Fibroblast of gingiva (primary cell): ENCODE measurements around the gene SPTBN4.
"Not testable (repeated sequence)": the region's sequence is repeated elsewhere in the genome, so short reads cannot be mapped to it uniquely, and the experiment has no call there.

Source experiments
- DNase-seq: peaks from one replicate; pipeline ENCODE4 v3.0.0-alpha.2; 2011; ENCODE audit warnings: low read depth

Gene SPTBN4

GRCh38 chr19:40507892-40508291 is 41.1 kb downstream of the SPTBN4 start:
- no peak for DNase-seq

- no peak for DNase-seq
These were observed 42.0 kb downstream of the SPTBN4 start for GRCh38 chr19:40508739-40509260.

- DNase-seq, result no peak
These were observed 43.8 kb downstream of the SPTBN4 start for GRCh38 chr19:40510526-40511115.

GRCh38 chr19:40511487-40511886 is 44.7 kb downstream of the SPTBN4 start:
- no peak for DNase-seq

- no peak for DNase-seq
These were observed 45.3 kb downstream of the SPTBN4 start for GRCh38 chr19:40512110-40512472.

- DNase-seq, result no peak
These were observed 45.9 kb downstream of the SPTBN4 start for GRCh38 chr19:40512473-40513344.

- DNase-seq, result no peak
These were observed 46.5 kb downstream of the SPTBN4 start for GRCh38 chr19:40513345-40513678.

- no peak for DNase-seq
These were observed 47.0 kb downstream of the SPTBN4 start for GRCh38 chr19:40513741-40514315.

GRCh38 chr19:40517248-40517647 is 50.4 kb downstream of the SPTBN4 start:
- DNase-seq, result no peak

GRCh38 chr19:40519352-40520322 is 52.8 kb downstream of the SPTBN4 start:
- no peak for DNase-seq

- DNase-seq, result peak; percentile 23
These were observed 54.5 kb downstream of the SPTBN4 start for GRCh38 chr19:40521276-40521675.

- DNase-seq, result not testable (repeated sequence)
These were observed 55.1 kb downstream of the SPTBN4 start for GRCh38 chr19:40521900-40522299.

- peak; percentile 9 for DNase-seq
These were observed 56.7 kb downstream of the SPTBN4 start for GRCh38 chr19:40523322-40524047.

- no peak for DNase-seq
These were observed 57.3 kb downstream of the SPTBN4 start for GRCh38 chr19:40524133-40524549.

GRCh38 chr19:40524655-40525054 is 57.9 kb downstream of the SPTBN4 start:
- no peak for DNase-seq

- no peak for DNase-seq
These were observed 58.6 kb downstream of the SPTBN4 start for GRCh38 chr19:40525234-40526051.

GRCh38 chr19:40528078-40528477 is 61.3 kb downstream of the SPTBN4 start:
- no peak for DNase-seq

- DNase-seq, result no peak
These were observed 61.8 kb downstream of the SPTBN4 start for GRCh38 chr19:40528533-40529092.

- DNase-seq, result peak; percentile 59
These were observed 62.5 kb downstream of the SPTBN4 start for GRCh38 chr19:40529093-40529954.
